Heart left ventricle (tissue), 13 donors: Measurements from ENCODE around the gene TTPAL.

Experiments used
- POLR2A ChIP-seq, 2 donors: fragments of 450-650 bp; IDR thresholded peaks; one replicate each; pipeline ENCODE4 v1.6.1; 2017; ENCODE audit warnings: antibody characterized with exemption in 2 of 2, mild to moderate bottlenecking in 2 of 2, moderate library complexity in 2 of 2
- TF ChIP-seq, protein P1 (sequence below), 12 donors: fragments of 200-600 bp; sonication (generic) in 4 of 12; IDR thresholded peaks; one replicate each; pipeline versions ENCODE4 v1.5.0 to v1.8.0; 2018 to 2022; ENCODE audit warnings: antibody characterized with exemption in 12 of 12, mild to moderate bottlenecking in 5 of 12
- donor health status: ischemic (EF 13 %, LVEDD 7.1; RV severe dilation, severe dysfunction).
- donor health status: DM: no; HTN: yes; CAD: no.
- donor health status: DM: no; HTN: no; CAD: no.
- donor health status: ischemic (EF 25% LVEDD 6.9; RV normal size, moderate dysfunction).
- donor health status: ischemic (EF 25% LVEDD 5.7; RV mildly dilated, moderate dysfunction).
- donor health status: ischemic (EF 35%, LVEDD 5.7; RV mildly dilated, moderate dysfunction).
- donor health status: nonischemic (EF 11% LVEDD 7.7; RV severe dilation, severe dysfunction).
- donor health status: DM: yes; HTN: yes; CAD: no.
- donor health status: PGD.
- donor health status: ischemic (EF 29% LVEDD 5.4; RV normal size, mild dysfunction).
- donor health status: nonischemic (EF 23%, LVEDD 6.1; RV moderate dilation, normal function).

DNA sequence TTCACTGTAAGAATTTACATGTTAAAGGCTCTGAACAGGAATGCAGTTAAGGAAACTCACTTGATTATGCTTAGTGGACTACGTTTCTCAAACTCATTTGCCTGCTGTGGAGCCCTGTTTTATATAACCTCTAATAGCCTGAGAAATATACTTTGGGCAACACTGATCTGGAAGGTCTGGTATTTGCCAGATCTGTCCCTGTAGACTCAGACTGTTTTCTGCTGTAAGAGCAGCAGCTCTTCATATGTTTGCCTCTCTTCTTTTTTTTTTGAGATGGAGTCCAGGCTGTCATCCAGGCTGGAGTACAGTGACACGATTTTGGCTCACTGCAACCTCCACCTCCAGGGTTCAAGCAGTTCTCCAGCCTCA, 10.1 kb downstream of the TTPAL start:
- TF ChIP-seq, protein P1, sequence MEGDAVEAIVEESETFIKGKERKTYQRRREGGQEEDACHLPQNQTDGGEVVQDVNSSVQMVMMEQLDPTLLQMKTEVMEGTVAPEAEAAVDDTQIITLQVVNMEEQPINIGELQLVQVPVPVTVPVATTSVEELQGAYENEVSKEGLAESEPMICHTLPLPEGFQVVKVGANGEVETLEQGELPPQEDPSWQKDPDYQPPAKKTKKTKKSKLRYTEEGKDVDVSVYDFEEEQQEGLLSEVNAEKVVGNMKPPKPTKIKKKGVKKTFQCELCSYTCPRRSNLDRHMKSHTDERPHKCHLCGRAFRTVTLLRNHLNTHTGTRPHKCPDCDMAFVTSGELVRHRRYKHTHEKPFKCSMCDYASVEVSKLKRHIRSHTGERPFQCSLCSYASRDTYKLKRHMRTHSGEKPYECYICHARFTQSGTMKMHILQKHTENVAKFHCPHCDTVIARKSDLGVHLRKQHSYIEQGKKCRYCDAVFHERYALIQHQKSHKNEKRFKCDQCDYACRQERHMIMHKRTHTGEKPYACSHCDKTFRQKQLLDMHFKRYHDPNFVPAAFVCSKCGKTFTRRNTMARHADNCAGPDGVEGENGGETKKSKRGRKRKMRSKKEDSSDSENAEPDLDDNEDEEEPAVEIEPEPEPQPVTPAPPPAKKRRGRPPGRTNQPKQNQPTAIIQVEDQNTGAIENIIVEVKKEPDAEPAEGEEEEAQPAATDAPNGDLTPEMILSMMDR (IDR thresholded peaks at IDR 0.05), result no peak
- no peak for TF ChIP-seq POLR2A (IDR thresholded peaks at IDR 0.05)
